ENCODE results near the gene MAPK8IP3.

DNA sequence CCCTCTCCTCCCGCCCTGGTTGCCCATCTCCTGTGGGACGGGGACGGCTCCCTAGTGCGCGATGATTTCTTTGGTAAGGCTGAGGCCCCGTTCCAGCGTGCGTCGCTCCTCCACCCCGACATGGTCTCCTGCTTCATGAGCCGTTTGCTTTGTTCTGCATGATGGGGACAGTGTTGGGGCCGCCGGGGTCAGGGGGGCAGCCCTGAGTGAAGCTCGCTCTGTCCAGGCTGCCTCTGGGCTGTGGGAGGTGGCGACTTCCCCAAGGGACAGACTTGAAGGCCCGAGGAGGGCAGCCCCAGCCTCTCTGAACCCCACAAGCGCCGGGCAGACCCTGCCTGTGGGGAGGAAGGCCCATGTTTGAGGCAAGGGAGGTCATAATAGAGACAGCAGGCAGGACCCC, 52.9 kb downstream of the MAPK8IP3 start:
- TF ChIP-seq, protein P1, sequence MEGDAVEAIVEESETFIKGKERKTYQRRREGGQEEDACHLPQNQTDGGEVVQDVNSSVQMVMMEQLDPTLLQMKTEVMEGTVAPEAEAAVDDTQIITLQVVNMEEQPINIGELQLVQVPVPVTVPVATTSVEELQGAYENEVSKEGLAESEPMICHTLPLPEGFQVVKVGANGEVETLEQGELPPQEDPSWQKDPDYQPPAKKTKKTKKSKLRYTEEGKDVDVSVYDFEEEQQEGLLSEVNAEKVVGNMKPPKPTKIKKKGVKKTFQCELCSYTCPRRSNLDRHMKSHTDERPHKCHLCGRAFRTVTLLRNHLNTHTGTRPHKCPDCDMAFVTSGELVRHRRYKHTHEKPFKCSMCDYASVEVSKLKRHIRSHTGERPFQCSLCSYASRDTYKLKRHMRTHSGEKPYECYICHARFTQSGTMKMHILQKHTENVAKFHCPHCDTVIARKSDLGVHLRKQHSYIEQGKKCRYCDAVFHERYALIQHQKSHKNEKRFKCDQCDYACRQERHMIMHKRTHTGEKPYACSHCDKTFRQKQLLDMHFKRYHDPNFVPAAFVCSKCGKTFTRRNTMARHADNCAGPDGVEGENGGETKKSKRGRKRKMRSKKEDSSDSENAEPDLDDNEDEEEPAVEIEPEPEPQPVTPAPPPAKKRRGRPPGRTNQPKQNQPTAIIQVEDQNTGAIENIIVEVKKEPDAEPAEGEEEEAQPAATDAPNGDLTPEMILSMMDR (IDR thresholded peaks at IDR 0.05; ENCODE audit: insufficient read depth, low read length) = no peak
- TF ChIP-seq GABPA (IDR thresholded peaks at IDR 0.05; ENCODE audit: low read depth) = no peak
- no peak for TF ChIP-seq POLR2AphosphoS5 (IDR thresholded peaks at IDR 0.05; ENCODE audit: low read depth)
- TF ChIP-seq, protein P2, sequence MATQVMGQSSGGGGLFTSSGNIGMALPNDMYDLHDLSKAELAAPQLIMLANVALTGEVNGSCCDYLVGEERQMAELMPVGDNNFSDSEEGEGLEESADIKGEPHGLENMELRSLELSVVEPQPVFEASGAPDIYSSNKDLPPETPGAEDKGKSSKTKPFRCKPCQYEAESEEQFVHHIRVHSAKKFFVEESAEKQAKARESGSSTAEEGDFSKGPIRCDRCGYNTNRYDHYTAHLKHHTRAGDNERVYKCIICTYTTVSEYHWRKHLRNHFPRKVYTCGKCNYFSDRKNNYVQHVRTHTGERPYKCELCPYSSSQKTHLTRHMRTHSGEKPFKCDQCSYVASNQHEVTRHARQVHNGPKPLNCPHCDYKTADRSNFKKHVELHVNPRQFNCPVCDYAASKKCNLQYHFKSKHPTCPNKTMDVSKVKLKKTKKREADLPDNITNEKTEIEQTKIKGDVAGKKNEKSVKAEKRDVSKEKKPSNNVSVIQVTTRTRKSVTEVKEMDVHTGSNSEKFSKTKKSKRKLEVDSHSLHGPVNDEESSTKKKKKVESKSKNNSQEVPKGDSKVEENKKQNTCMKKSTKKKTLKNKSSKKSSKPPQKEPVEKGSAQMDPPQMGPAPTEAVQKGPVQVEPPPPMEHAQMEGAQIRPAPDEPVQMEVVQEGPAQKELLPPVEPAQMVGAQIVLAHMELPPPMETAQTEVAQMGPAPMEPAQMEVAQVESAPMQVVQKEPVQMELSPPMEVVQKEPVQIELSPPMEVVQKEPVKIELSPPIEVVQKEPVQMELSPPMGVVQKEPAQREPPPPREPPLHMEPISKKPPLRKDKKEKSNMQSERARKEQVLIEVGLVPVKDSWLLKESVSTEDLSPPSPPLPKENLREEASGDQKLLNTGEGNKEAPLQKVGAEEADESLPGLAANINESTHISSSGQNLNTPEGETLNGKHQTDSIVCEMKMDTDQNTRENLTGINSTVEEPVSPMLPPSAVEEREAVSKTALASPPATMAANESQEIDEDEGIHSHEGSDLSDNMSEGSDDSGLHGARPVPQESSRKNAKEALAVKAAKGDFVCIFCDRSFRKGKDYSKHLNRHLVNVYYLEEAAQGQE (IDR thresholded peaks at IDR 0.05; ENCODE audit: insufficient replicate concordance, low read depth) = no peak
- TF ChIP-seq SPI1 (IDR thresholded peaks at IDR 0.05; ENCODE audit: borderline replicate concordance, low read depth) = no peak
